Activated T-cell treated with anti-CD3 and anti-CD28 coated beads, Interleukin-2, amount 50 U/mL, for 4 hours (primary cell): Measurements from ENCODE around the gene HIF1A. TPM values are rescaled to one million over a fixed set of nuclear protein-coding genes. Genes with fewer than 3 reads are reported as not detected.
"Not testable (repeated sequence)": the region's sequence is repeated elsewhere in the genome, so short reads cannot be mapped to it uniquely, and the experiment has no call there.

Experiments
- ATAC-seq, 2 donors: fragments of 200-7000 bp; cut with Tn5 transposase; one replicate each; pipeline ENCODE4 v1.10.0; 2021
- DNase-seq: peaks from one replicate; pipeline ENCODE4 v3.0.0-alpha.2; 2020
- H3K27me3 Mint-ChIP-seq: one replicate; pipeline ENCODE4 v1.8.0; 2021; ENCODE audit warnings: low read depth, mixed read lengths
- H3K36me3 Mint-ChIP-seq: one replicate; pipeline ENCODE4 v1.8.0; 2022; ENCODE audit warnings: mixed read lengths; ENCODE audit not compliant: insufficient read depth
- H3K4me1 Mint-ChIP-seq: one replicate; pipeline ENCODE4 v1.8.0; 2021; ENCODE audit warnings: low read depth, mixed read lengths
- H3K4me3 Mint-ChIP-seq: one replicate; pipeline ENCODE4 v1.8.0; 2021; ENCODE audit warnings: mild to moderate bottlenecking, moderate library complexity, mixed read lengths
- H3K9me3 Mint-ChIP-seq: one replicate; pipeline ENCODE4 v1.8.0; 2021; ENCODE audit warnings: mixed read lengths
- total RNA-seq, 3 donors: library from RNA; stranded (reverse); gene quantifications; one replicate each; pipeline ENCODE4 v1.2.1, GENCODE V29; 2021

Gene HIF1A
- total RNA-seq, 3 donors from 2014 or later: 252 to 294 (median 274) TPM

GRCh38 chr14:61754627-61755381 lies 59.5 kb downstream of the HIF1A start:
- H3K27me3 Mint-ChIP-seq: no peaks in the 10 kb centered on the region
- no peaks in the 10 kb centered on the region for H3K9me3 Mint-ChIP-seq
- H3K36me3 Mint-ChIP-seq: no peaks in the 10 kb centered on the region
- DNase-seq (no peak), ATAC-seq (no peak)
- peaks cover 12% of the 10 kb centered on the region for H3K4me1 Mint-ChIP-seq
- no peak overlapping the region for H3K4me3 Mint-ChIP-seq

DNA sequence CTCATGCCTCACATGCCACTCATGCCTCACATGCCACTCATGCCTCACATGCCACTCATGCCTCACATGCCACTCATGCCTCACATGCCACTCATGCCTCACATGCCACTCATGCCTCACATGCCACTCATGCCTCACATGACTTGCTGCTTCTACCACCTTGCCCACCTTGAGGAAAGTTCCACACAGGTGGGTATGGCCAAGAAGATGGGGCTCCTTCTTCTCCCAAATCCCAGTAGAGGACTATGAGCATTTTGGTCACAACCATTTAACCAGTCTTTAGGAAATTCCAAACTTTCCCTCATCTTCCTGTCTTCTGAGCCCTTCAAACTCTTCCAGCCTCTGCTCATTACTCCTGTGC lies 60.0 kb downstream of the HIF1A start:
- not testable (repeated sequence) for H3K36me3 Mint-ChIP-seq, DNase-seq, H3K4me3 Mint-ChIP-seq, H3K9me3 Mint-ChIP-seq, H3K4me1 Mint-ChIP-seq, H3K27me3 Mint-ChIP-seq, ATAC-seq

DNA sequence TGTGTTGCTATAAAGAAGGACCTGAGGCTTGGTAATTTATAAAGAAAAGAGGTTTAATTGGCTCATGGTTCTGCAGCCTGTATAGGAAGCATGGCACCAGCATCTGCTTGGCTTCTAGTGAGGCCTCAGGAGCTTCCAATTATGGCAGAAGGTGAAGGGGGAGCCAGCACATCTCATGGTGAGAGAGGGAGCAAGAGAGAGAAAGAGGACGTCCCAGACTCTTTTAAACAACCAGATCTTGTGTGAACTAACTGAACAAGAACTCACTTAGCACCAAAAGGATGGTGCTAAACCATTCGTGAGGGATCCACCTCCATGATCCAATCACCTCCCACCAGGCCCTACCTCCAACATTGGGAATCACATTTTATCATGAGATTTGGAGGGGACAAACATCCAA lies 60.8 kb downstream of the HIF1A start:
- no peaks in the 10 kb centered on the region for H3K9me3 Mint-ChIP-seq
- H3K27me3 Mint-ChIP-seq: no peaks in the 10 kb centered on the region
- no peak overlapping the region for H3K4me3 Mint-ChIP-seq
- peaks cover 6% of the 10 kb centered on the region for H3K4me1 Mint-ChIP-seq
- DNase-seq (no peak), ATAC-seq (no peak)
- H3K36me3 Mint-ChIP-seq: no peaks in the 10 kb centered on the region

DNA sequence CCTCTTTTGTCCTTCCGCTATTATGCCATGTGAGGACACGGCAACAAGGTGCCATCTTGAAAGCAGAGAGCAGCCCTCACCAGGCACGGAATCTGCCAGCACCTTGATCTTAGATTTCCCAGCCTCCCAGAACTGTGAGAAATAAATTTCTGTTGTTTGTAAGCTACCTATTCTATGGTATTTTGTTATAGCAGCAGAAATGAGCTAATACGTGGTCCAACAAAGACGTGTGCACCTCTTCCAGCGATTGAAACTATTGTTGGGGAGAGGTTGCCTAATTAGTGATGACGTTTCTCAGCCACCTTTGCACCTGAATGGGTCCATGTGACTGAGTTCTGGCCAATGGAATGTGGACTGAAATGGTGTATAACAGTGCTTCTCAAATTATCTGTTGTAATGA lies 64.6 kb downstream of the HIF1A start:
- no peaks in the 10 kb centered on the region for H3K36me3 Mint-ChIP-seq
- no peak for ATAC-seq
- no peak for DNase-seq
- peaks cover 28% of the 10 kb centered on the region for H3K4me1 Mint-ChIP-seq
- H3K9me3 Mint-ChIP-seq: no peaks in the 10 kb centered on the region
- no peaks in the 10 kb centered on the region for H3K27me3 Mint-ChIP-seq
- H3K4me3 Mint-ChIP-seq: no peak overlapping the region

DNA sequence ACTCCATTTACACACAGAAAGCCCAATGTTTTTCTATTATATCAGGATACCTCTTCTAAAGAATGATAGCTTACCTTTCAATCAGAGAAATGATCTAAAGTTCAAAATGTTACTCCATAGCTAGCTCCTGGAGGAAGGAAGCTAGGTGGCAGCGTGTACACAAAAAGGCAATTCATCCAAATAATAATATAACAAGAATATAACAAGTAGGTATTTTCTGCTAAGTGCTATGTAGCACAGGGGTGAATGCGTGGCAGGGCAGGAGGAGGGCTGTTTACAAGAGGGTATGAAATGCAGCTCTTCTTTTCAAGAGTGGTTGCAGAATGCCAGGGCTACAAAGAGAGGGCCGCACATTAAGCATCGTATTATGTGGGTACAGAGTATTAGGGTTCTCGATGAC lies 66.2 kb downstream of the HIF1A start:
- Mint-ChIP-seq H3K4me1 (peaks cover 39% of the 10 kb centered on the region), H3K4me3 (peak overlapping the region; percentile 92), H3K36me3 (peaks cover 2% of the 10 kb centered on the region), H3K27me3 (no peaks in the 10 kb centered on the region), H3K9me3 (no peaks in the 10 kb centered on the region)
- no peak for DNase-seq
- peak; percentile 1 to 2 for ATAC-seq

DNA sequence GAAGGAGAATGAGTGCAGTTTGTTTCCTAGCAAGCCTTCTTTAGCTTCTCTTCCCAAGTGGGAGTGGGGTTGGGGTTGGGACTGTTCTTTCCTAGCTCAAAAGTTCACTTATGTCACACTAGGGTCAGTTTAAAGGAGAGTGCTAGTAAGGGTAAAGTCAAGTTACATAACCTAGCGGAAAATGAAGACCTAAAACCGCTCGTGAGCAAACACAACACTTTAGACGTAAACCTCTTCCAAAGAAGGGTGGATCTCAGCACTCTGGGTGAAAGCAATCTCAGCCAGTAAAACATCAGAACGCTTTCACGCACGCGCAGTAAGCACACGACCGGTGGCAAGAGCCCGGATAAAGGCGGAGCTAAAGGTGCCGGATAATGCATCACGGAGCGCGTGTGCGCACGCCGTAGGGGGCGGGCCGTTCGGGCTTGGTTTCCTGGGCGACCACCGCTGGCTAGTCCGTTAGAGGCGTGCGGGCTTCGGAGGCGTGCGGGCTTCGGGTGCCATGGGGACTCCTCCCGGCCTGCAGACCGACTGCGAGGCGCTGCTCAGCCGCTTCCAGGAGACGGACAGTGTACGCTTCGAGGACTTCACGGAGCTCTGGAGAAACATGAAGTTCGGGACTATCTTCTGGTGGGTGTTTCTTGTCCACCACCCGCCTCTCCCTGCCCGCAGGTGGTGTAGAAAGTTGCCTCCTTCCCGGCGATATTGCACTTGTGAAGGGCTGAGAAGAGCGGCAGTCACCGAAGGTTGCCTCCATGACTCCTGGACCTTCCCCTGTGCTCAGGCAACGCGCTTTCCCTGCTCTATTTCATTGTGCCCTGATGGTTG lies 66.9 kb downstream of the HIF1A start, which contains the start of gene SNAPC1:
SNAPC1 (plus strand) TSS at position 462 of the 828 bp plus-strand sequence; CDS start at position 503, 41 bp downstream.
- DNase-seq: peak; percentile 97
- ATAC-seq: peak; percentile 100
- Mint-ChIP-seq H3K4me3 (peak within 1 kb of the TSS; percentile 92), H3K9me3 (no peaks in the 10 kb centered on the region), H3K36me3 (peaks cover 2% of the 10 kb centered on the region), H3K4me1 (peaks cover 39% of the 10 kb centered on the region), H3K27me3 (no peaks in the 10 kb centered on the region)

GRCh38 chr14:61764342-61765122 lies 69.2 kb downstream of the HIF1A start:
- Mint-ChIP-seq H3K9me3 (no peaks in the 10 kb centered on the region), H3K4me1 (peaks cover 39% of the 10 kb centered on the region), H3K4me3 (peak overlapping the region; percentile 92), H3K27me3 (no peaks in the 10 kb centered on the region), H3K36me3 (peaks cover 9% of the 10 kb centered on the region)
- ATAC-seq (no peak), DNase-seq (no peak)

DNA sequence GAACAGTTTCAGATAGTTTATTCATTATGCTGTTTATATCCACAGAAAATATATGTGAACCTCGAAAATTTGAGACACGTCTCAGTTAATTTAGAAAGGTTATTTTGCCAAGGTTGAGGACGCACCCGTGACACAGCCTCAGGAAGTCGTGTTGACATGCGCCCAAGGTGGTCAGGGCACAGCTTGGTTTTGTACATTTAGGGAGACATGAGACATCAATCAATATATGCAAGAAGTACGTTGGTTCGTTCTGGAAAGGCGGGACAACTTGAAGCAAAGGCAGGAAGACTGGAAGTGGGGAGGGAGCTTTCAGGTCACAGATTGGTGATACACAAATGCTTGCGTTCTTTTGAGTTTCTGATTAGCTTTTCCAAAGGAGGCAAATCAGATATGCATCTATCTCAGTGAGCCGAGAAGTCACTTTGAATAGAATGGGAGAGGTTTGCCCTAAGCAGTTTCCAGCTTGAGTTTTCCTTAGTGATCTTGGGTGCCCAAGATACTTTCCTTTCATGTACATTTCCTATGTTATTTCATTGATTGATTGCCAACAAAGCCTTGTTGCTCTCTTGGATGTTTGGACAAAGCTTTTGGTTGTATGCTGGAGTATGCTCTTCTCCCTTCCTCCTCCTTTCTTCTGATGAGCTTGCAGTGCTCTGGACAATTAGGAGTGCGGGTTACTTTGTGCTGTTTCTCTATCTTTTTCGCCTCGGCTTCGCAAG lies 70.1 kb downstream of the HIF1A start:
- Mint-ChIP-seq H3K9me3 (no peaks in the 10 kb centered on the region), H3K4me3 (no peak overlapping the region), H3K36me3 (peaks cover 12% of the 10 kb centered on the region), H3K27me3 (no peaks in the 10 kb centered on the region), H3K4me1 (peaks cover 39% of the 10 kb centered on the region)
- ATAC-seq: no peak
- DNase-seq: no peak

DNA sequence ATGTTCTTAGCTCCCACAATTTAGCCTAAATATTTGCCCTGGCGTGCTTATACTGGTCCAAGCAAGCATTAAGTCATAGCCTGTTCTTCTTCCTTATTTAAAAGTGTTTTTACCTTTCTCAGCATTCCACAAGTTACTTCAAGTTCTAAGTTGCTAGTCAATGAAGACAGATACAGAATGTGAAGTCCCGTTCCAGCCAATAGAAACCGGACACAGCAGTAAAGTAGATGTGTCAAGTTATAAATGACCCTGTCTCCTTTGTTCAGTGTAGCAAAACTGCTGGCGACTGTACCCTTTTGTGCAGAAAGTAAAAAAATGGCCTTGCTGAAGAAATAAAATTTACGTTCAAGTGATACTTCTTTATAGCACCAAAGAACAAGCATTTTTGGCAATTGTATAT lies 70.8 kb downstream of the HIF1A start:
- DNase-seq (no peak), ATAC-seq (no peak)
- H3K36me3 Mint-ChIP-seq: peaks cover 12% of the 10 kb centered on the region
- no peaks in the 10 kb centered on the region for H3K27me3 Mint-ChIP-seq
- no peaks in the 10 kb centered on the region for H3K9me3 Mint-ChIP-seq
- H3K4me3 Mint-ChIP-seq: no peak overlapping the region
- H3K4me1 Mint-ChIP-seq: peaks cover 39% of the 10 kb centered on the region

- ATAC-seq (no peak), DNase-seq (no peak)
- Mint-ChIP-seq H3K4me1 (peaks cover 26% of the 10 kb centered on the region), H3K9me3 (no peaks in the 10 kb centered on the region), H3K27me3 (no peaks in the 10 kb centered on the region), H3K4me3 (no peak overlapping the region), H3K36me3 (peaks cover 25% of the 10 kb centered on the region)
These were observed 72.9 kb downstream of the HIF1A start for GRCh38 chr14:61768240-61768639.

- Mint-ChIP-seq H3K4me1 (peaks cover 12% of the 10 kb centered on the region), H3K36me3 (peaks cover 27% of the 10 kb centered on the region), H3K27me3 (no peaks in the 10 kb centered on the region), H3K4me3 (no peak overlapping the region), H3K9me3 (no peaks in the 10 kb centered on the region)
- DNase-seq (no peak), ATAC-seq (no peak)
These were observed 74.6 kb downstream of the HIF1A start for GRCh38 chr14:61769893-61770292.

GRCh38 chr14:61774861-61775260 lies 79.5 kb downstream of the HIF1A start:
- H3K27me3 Mint-ChIP-seq: no peaks in the 10 kb centered on the region
- DNase-seq (no peak), ATAC-seq (no peak)
- peaks cover 11% of the 10 kb centered on the region for H3K4me1 Mint-ChIP-seq
- no peaks in the 10 kb centered on the region for H3K9me3 Mint-ChIP-seq
- H3K36me3 Mint-ChIP-seq: peaks cover 33% of the 10 kb centered on the region
- no peak overlapping the region for H3K4me3 Mint-ChIP-seq

DNA sequence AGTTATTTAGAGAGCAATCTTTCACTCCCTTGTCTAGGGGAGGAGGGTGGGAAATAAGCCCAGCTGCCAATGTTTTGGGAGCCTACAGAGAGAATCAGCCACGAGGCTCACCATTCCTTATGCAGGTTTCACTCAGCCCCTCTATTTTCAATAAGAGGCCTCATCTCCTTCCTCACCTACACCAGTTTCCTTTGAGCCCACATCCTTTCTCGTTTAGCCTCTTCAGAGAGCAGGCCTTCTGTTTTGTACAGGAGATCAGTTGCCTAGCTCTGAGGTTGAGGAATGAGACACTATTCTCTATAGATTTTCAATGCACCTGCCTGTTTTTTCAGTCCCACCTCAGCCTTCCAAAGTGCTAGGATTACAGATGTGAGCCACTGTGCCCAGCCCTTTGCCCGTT lies 84.8 kb downstream of the HIF1A start:
- DNase-seq (no peak), ATAC-seq (peak; percentile 65 to 74)
- H3K9me3 Mint-ChIP-seq: no peaks in the 10 kb centered on the region
- no peaks in the 10 kb centered on the region for H3K27me3 Mint-ChIP-seq
- peaks cover 40% of the 10 kb centered on the region for H3K36me3 Mint-ChIP-seq
- H3K4me3 Mint-ChIP-seq: no peak overlapping the region
- peaks cover 27% of the 10 kb centered on the region for H3K4me1 Mint-ChIP-seq

GRCh38 chr14:61797309-61797708 lies 102.0 kb downstream of the HIF1A start:
- ATAC-seq: no peak
- H3K36me3 Mint-ChIP-seq: peaks cover 6% of the 10 kb centered on the region

More at GRCh38 chr14:61797309-61797708, 102.0 kb downstream of the HIF1A start:
- H3K9me3 Mint-ChIP-seq: no peaks in the 10 kb centered on the region
- DNase-seq: no peak
- H3K27me3 Mint-ChIP-seq: no peaks in the 10 kb centered on the region
- H3K4me1 Mint-ChIP-seq: peaks cover 4% of the 10 kb centered on the region
- H3K4me3 Mint-ChIP-seq: no peak overlapping the region
